ENCODE data around the gene NRG3. TPM values are rescaled to one million over a fixed set of nuclear protein-coding genes. Genes with fewer than 3 reads are reported as not detected.
"Not testable (repeated sequence)": the region's sequence is repeated elsewhere in the genome, so short reads cannot be mapped to it uniquely, and the experiment has no call there.

The NRG3 gene
- total RNA-seq, 2 donors from 2014 or later: not detected

DNA sequence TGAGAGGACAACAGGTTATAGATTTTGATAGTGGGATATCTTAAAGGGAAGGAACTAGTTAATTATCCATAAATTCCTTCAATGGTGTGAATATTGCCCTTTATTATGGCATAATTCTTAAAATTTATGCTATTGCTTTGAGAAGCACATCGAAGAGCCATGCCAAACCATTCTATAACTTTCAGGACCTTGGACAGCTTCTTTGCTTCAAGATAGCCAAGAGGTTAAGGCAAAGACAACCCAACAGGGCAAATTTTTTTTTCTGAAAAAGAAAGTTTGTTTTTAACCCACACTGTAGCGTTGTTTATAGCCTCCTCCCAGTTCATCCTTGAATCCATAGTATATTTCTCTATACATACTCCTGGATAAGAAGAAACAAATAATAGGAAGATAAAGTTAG lies 103.2 kb downstream of the NRG3 start:
- peaks cover 8 to 17% of the 10 kb centered on the region in 2 donors for H3K9me3 Mint-ChIP-seq
- peaks cover 0 to 7% of the 10 kb centered on the region in 2 donors for H3K36me3 Mint-ChIP-seq
- no peak for ATAC-seq
- no peak for DNase-seq (ENCODE audit: low spot score in 2 of 2)
- H3K27ac Mint-ChIP-seq: no peak overlapping the region

DNA sequence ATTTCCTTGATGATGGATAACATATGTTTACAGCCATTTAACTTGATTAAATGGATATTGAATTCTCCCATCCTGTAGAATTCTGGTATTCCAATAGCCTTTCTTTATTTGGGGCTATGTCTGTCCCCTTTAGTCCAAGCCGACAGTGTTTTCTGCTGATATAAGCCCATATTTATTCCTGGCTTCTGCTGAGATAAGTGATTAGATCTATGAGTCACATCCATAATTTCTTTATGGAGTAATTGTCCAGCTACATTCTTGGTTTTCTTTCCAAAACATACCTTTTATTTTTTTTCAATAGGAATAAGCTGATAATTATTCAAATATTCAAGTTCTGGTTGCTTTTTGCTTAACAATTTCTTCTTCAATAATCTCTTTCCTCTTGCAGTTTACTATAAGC lies 106.7 kb downstream of the NRG3 start:
- Mint-ChIP-seq H3K27ac (no peak overlapping the region), H3K9me3 (peaks cover 4 to 5% of the 10 kb centered on the region in 2 donors), H3K36me3 (no peaks in the 10 kb centered on the region)
- DNase-seq (ENCODE audit: low spot score in 2 of 2) (no peak), ATAC-seq (no peak)

DNA sequence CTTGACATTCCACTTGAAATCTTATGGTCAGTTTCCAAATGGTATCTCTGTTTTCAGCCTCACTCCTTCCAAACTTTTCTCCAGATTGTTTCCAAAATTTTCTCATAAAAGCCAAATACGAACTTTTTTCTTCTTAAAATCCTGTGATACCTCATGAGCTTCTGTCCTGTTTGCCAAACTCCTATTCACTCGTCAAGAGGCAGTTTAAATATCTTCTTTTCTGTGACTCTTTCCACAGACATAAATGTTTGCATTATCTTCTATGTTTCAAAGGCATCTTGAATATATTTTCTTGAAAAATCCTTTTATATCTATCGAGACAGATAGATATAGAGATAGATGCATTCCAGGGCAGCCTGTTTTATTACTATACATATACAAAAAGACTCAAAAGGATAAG lies 109.4 kb downstream of the NRG3 start:
- Mint-ChIP-seq H3K27ac (no peak overlapping the region), H3K9me3 (peaks cover 4 to 5% of the 10 kb centered on the region in 2 donors), H3K36me3 (no peaks in the 10 kb centered on the region)
- ATAC-seq (no peak), DNase-seq (ENCODE audit: low spot score in 2 of 2) (no peak)

DNA sequence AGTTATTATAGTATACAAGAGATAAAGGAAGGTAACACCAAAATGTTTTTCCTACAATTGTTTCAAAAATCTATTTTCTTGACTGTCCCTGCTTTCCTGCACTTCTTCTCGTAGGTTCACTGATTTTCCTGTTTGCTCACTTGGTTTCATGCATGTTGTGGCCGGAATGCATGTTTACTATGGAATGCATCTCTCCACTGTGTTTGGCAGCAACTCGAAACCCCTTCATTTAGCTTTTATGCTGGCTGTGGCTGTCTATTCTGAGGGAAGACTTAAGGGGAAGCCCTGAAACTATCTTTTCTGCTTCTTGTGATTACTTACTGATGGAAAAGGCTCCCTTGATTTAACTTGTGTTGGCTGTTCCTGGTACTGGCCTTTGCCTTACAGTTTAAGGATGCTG lies 120.3 kb downstream of the NRG3 start:
- H3K27ac Mint-ChIP-seq: no peak overlapping the region
- no peaks in the 10 kb centered on the region for H3K36me3 Mint-ChIP-seq
- peaks cover 0 to 4% of the 10 kb centered on the region in 2 donors for H3K9me3 Mint-ChIP-seq
- no peak for DNase-seq (ENCODE audit: low spot score in 2 of 2)
- ATAC-seq: no peak

DNA sequence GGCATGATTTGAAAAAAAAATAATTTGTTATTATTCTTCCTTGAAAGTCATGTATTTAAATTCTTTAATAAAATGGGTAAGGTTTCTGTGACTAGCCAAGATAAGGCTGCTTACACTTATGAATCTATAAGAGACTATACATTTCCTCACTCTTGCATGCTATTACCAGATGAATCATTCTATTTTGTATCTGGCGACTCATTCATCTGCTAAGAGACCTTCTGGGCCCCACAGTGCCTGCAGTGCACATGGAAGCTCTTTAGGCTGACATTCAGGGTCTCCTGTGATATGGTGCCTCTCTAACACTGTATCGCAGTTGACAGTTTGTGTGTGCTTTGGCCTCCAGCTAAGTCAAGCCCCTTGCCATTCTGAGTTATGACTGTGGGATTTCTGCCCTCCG lies 121.9 kb downstream of the NRG3 start:
- DNase-seq (ENCODE audit: low spot score in 2 of 2) (no peak), ATAC-seq (no peak)
- no peak overlapping the region for H3K27ac Mint-ChIP-seq
- H3K9me3 Mint-ChIP-seq: peaks cover 0 to 4% of the 10 kb centered on the region in 2 donors
- no peaks in the 10 kb centered on the region for H3K36me3 Mint-ChIP-seq

DNA sequence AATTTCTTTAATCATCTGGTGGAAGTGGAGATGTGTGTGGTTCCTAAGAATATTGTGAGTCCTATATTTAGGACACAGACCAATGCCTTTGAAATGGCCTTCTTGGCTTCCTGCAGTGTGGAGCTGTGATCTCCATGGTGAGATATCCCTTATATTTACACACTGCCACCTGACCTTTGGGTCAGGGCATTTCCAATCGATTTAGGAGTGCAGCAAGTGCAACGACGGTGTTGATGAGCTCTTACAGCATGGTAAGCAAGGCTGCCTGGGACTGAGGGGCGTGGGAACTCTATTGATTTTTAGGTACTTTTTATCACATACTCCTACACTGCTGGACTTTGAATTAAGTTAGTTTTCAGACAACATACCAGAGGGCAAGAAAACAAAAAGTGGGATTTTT lies 146.0 kb downstream of the NRG3 start:
- H3K9me3 Mint-ChIP-seq: peaks cover 5 to 23% of the 10 kb centered on the region in 2 donors
- ATAC-seq (no peak), DNase-seq (ENCODE audit: low spot score in 2 of 2) (no peak)
- H3K36me3 Mint-ChIP-seq: no peaks in the 10 kb centered on the region
- no peak overlapping the region for H3K27ac Mint-ChIP-seq

DNA sequence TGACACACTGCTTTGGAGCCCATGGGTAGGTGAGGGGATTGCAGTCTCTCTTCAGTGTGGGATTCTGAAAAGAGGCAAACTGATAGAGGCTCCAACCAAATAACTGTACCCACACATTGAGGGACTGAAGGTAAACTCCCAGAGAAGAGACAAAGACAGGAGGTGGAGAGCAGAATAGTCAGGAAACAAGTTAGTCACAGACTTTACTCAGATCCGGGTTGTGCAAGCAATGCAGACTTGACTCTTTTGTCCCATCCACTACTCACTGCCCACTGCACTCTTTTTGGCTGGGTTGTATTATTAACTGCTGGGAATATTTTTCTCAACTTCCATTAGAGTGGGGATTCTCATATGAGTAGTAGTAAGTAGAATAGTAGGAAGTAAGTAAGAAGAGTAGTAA lies 152.7 kb downstream of the NRG3 start:
- Mint-ChIP-seq H3K36me3 (no peaks in the 10 kb centered on the region), H3K27ac (no peak overlapping the region), H3K9me3 (peaks cover 6 to 8% of the 10 kb centered on the region in 2 donors)
- no peak for DNase-seq (ENCODE audit: low spot score in 2 of 2)
- ATAC-seq: no peak

DNA sequence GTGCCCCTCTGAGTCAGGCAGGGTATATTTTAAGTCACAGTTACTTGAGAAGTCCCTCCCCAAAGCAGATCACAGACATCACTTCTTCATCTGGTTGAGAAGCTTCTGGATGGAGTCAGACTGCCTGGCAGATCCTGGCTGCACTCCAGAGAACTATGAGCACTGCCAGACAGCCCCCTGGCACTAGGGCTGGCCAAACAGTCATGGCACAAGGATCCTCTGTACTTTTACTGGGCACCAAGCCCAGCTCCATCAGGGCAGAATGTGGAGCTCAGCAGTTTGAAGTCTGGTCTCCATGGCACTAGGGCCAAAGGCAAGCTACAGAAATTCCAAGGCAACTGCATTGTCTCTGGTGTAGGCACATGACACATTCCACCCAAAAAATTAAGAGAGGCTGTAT lies 162.1 kb downstream of the NRG3 start:
- DNase-seq (ENCODE audit: low spot score in 2 of 2) (no peak), ATAC-seq (no peak)
- no peaks in the 10 kb centered on the region for H3K36me3 Mint-ChIP-seq
- H3K27ac Mint-ChIP-seq: no peak overlapping the region
- H3K9me3 Mint-ChIP-seq: peaks cover 3 to 13% of the 10 kb centered on the region in 2 donors

DNA sequence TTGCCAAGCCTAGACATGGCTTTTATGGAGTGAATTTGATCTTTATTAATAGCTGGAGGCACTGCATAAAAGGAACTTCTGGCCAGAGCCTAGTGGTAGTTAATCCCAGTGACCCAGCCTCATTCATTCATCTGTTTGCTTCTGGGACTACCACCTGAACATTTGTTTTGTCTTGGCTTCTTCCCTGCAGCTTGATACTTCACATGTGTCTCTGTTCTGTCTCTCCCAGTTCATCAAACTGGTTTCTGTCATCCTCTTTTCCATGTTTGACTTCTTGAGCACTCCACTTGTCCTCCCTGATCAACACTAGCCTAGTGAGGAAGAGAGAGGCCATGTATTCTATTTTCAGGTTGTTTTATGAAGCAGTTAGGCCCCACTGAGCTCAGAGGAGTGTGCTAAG lies 163.6 kb downstream of the NRG3 start:
- no peak overlapping the region for H3K27ac Mint-ChIP-seq
- peaks cover 3 to 13% of the 10 kb centered on the region in 2 donors for H3K9me3 Mint-ChIP-seq
- no peak for ATAC-seq
- DNase-seq (ENCODE audit: low spot score in 2 of 2): no peak
- no peaks in the 10 kb centered on the region for H3K36me3 Mint-ChIP-seq

DNA sequence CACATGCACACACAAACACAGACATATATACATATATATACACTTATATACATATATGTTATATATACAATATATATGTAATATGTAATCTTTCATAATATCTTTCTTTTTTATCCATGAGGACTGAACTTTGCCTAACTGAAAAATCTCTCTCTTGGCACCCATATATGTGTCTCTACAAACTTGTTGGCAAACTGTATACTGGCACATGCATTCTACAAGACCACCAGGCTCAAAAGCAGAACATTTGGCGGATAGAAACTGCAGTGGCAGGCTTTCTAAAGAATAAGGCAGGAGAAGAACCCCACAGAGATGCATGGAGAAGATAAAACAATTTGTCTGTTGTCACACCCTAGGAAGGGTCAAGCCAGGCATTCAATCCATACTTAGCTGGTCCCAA lies 165.3 kb downstream of the NRG3 start:
- no peak overlapping the region for H3K27ac Mint-ChIP-seq
- H3K9me3 Mint-ChIP-seq: peaks cover 3 to 8% of the 10 kb centered on the region in 2 donors
- no peak for ATAC-seq
- H3K36me3 Mint-ChIP-seq: no peaks in the 10 kb centered on the region
- no peak for DNase-seq (ENCODE audit: low spot score in 2 of 2)

DNA sequence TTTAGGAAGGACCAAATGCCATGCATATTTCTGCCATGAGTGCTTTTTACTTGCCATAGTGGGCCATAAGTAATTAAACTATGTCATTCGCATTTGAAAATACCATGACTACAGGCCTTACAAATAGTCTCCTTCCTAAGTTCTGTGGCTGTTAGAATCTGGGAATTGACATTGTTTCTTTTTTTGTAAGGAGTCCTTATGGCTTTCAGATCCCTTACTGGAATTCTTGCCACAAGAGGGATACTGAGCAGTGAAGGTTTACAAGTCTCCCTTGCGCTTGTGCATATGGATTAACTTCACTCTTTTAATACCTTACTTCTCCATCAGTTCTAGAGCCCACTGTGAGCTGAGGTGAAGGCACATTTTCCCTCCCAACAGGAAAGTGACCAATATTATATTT lies 166.0 kb downstream of the NRG3 start:
- Mint-ChIP-seq H3K9me3 (peaks cover 3 to 8% of the 10 kb centered on the region in 2 donors), H3K27ac (no peak overlapping the region), H3K36me3 (no peaks in the 10 kb centered on the region)
- no peak for ATAC-seq
- DNase-seq (ENCODE audit: low spot score in 2 of 2): no peak

DNA sequence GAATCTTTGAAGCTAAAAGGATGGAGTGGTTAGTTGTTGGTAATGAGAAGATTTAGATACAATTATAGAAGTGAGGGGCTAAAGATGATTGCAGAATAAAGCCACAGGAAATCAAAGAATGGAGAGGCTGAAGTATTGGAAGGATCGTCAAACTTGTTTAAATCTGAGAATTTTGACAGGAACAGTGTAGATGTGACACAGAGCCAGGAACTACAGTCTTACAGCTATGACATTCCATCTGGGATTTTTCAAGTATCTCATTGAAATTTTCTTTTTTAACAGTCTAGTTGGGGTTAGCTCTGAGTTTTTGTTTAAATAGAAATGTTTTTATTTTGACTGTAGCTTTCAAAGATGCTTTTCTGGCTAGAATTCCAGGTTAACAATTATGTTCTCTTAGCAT lies 181.4 kb downstream of the NRG3 start:
- DNase-seq (ENCODE audit: low spot score in 2 of 2) (no peak), ATAC-seq (no peak)
- Mint-ChIP-seq H3K36me3 (no peaks in the 10 kb centered on the region), H3K9me3 (peaks cover 1 to 5% of the 10 kb centered on the region in 2 donors), H3K27ac (no peak overlapping the region)

DNA sequence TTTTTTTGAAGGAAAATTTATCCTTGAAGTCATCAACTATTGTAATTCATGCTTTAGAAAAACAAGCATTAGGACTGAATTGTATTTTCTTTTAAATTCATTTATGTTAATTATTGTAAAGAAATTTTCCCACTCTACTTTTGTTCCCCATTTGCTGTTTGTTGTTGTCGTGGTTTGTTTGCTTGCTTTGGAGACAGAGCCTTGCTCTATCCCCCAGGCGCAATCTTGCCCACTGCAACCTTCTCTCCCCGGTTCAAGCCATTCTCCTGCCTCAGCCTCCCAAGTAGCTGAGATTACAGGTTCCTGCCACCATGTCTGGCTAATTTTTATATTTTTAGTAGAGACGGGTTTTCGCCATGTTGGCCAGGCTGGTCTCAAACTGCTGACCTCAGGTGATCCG lies 192.2 kb downstream of the NRG3 start:
- not testable (repeated sequence) for H3K36me3 Mint-ChIP-seq; ATAC-seq; H3K27ac Mint-ChIP-seq; DNase-seq (ENCODE audit: low spot score in 2 of 2); H3K9me3 Mint-ChIP-seq

DNA sequence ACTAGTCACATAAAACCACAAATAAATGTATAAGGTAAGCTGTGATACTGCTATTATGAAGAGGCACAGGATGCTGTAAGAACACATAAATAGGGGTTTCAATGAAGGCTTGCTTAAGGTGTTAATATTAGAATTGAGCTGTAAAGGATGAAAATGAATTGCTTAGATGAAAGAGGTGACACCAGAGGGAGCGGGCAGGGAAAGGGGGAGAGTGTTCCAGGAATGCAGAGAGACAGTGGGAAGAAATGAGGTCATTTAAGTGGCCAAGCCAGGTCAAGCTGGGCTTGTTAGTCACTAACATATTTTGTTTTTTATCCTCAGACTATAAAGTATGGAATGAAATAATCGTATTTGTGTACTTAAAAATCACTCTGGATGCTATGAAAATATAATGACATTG lies 193.5 kb downstream of the NRG3 start:
- no peak for ATAC-seq
- DNase-seq (ENCODE audit: low spot score in 2 of 2): no peak
- H3K9me3 Mint-ChIP-seq: peaks cover 5 to 7% of the 10 kb centered on the region in 2 donors
- H3K27ac Mint-ChIP-seq: no peak overlapping the region
- H3K36me3 Mint-ChIP-seq: no peaks in the 10 kb centered on the region

DNA sequence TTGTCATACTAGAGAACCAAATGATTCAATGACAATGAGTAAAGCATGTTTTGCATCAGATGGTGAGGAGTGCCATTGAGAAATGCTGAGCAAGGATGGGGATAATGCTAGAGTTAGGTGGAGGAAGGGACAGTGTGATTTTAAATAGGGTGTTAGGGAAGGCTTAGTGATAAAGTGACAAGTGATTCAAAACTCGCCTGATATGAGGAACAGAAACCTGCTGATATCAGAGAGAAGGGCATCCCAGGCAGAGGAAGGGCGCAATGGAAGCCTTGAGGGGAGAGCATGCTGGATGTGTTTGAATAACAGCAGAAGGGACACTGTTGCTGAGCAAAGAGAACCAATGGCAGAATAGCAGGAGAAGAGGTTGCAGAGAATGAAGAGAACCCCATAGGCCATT lies 196.2 kb downstream of the NRG3 start:
- no peak for DNase-seq (ENCODE audit: low spot score in 2 of 2)
- Mint-ChIP-seq H3K27ac (no peak overlapping the region), H3K9me3 (peaks cover 13 to 18% of the 10 kb centered on the region in 2 donors), H3K36me3 (no peaks in the 10 kb centered on the region)
- no peak for ATAC-seq

DNA sequence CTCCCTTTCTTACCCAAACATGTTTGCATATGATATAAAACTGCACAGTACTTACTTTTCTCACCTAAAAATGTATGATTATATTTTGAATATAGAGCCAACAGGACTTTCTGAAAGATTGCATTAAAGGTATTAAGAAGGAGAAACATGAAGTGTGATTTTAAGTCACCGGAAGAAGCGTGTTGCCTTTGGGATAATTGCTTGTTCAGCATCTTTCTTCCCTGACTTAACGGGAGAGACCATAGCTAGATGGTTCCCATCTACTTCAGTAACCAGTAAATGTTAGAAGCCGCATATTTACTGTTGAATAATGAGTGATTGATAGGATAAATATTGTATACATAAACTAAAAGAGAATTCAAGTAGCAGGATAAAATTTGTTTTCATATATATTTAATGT lies 197.1 kb downstream of the NRG3 start:
- Mint-ChIP-seq H3K36me3 (no peaks in the 10 kb centered on the region), H3K9me3 (peaks cover 13 to 23% of the 10 kb centered on the region in 2 donors), H3K27ac (peak overlapping the region in 1 of 2 donors; percentile 8)
- no peak for ATAC-seq
- DNase-seq (ENCODE audit: low spot score in 2 of 2): no peak

DNA sequence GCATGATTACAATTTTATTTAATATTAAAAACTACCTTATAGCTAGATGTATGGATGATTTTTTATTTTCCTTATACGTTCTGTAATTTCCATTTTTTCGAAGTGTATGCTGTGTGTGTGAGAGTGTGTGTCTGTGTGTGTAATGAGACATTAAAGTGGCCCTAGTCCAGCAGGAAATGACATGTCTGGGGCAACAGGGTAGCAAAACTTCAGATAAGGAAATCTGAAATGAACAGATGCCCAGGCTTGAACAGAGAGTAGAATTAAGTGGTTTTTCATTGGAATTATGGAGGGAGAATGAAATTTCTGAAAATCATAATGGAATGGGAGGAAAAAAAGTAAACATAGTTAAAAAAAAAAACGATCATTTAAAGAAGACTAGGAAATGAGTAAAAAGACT lies 200.6 kb downstream of the NRG3 start:
- H3K27ac Mint-ChIP-seq: no peak overlapping the region
- H3K9me3 Mint-ChIP-seq: peaks cover 13 to 23% of the 10 kb centered on the region in 2 donors
- ATAC-seq (no peak), DNase-seq (ENCODE audit: low spot score in 2 of 2) (no peak)
- no peaks in the 10 kb centered on the region for H3K36me3 Mint-ChIP-seq

DNA sequence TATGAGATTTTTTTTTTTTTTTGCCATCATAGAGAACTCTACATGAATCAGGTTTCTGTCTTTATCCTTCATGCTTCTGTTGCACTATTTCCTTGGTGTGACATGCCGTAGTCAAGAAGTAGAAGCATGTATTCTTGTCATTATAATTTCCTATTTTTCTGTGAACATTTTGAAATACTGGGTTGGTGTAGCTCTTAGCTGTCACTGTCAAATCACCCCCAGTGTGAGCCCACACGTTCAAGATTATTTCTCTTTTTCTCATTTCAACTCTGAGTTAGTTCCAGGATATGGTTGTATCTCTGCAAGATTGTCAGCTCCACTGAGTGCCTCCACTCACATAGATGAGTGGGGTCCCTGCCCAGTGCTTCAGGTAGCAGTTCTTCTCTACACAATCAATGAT lies 209.5 kb downstream of the NRG3 start:
- Mint-ChIP-seq H3K36me3 (no peaks in the 10 kb centered on the region), H3K9me3 (peaks cover 0 to 8% of the 10 kb centered on the region in 2 donors), H3K27ac (no peak overlapping the region)
- ATAC-seq: no peak
- no peak for DNase-seq (ENCODE audit: low spot score in 2 of 2)

DNA sequence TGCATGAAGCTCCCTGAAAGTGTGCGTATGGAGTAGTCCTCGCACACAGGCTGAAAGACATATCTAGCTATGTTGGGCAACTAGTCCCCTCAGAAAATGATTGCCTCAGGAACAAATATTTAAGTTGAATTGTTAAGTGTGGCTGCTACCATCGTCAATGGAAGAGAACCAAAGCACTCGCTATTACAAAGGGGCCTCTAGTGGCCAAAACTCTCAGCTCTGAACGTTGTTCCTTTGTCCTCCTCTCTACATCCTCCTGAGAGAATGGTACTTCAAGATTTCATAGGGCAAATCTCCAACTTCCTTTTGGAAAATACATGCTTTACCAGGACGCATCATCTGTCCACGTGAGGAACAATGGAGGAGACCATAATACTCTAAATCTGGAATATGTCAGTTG lies 209.9 kb downstream of the NRG3 start:
- peaks cover 0 to 8% of the 10 kb centered on the region in 2 donors for H3K9me3 Mint-ChIP-seq

More for the DNA sequence above, 209.9 kb downstream of the NRG3 start:
- no peak overlapping the region for H3K27ac Mint-ChIP-seq
- ATAC-seq (no peak), DNase-seq (ENCODE audit: low spot score in 2 of 2) (no peak)
- H3K36me3 Mint-ChIP-seq: no peaks in the 10 kb centered on the region

All from activated naive CD4-positive, alpha-beta T cell treated with anti-CD3 and anti-CD28 coated beads, Interleukin-2, amount 50 U/mL, for 72 hours (primary cell).